ENCODE results near the gene TOP3B.

The TOP3B gene

GRCh38 chr22:21922370-21923162 lies 60.0 kb downstream of the TOP3B start:
- no peak overlapping the region for H3K4me3 ChIP-seq (ENCODE audit: low read length)
- H3K79me1 ChIP-seq (ENCODE audit: low read length), result no peaks in the 10 kb centered on the region
- no peak overlapping the region for H2BK5ac ChIP-seq (ENCODE audit: low read length)
- H4K8ac ChIP-seq (ENCODE audit: low read depth, low read length), result no peak overlapping the region
- no peak overlapping the region for H3K4me2 ChIP-seq (ENCODE audit: low read length)
- H3K79me2 ChIP-seq (ENCODE audit: control insufficient read depth, insufficient read depth, low read length), result no peaks in the 10 kb centered on the region
- no peak overlapping the region for H3K23ac ChIP-seq (ENCODE audit: low read length)
- H3K4me1 ChIP-seq (ENCODE audit: control insufficient read depth, low read depth, low read length), result peaks cover 9% of the 10 kb centered on the region
- H3K27me3 ChIP-seq (ENCODE audit: insufficient read depth, low read length, poor library complexity), result no peaks in the 10 kb centered on the region
- no peak overlapping the region for H3K9ac ChIP-seq (ENCODE audit: low read length)
- H3K18ac ChIP-seq (ENCODE audit: low read length), result no peak overlapping the region
- WGBS (ENCODE audit: extremely low coverage, insufficient coverage, low lambda C conversion rate), result no CpG with 5 or more reads among the region's 20 CpGs
- H2BK15ac ChIP-seq (replicated peaks; ENCODE audit: low read depth), result no peak overlapping the region
- no peak overlapping the region for H3K27ac ChIP-seq (ENCODE audit: low read depth, low read length)
- no peaks in the 10 kb centered on the region for H3K36me3 ChIP-seq (ENCODE audit: control insufficient read depth, insufficient read depth, low read length)
- H2BK120ac ChIP-seq (ENCODE audit: low read depth, low read length), result no peak overlapping the region
- no peak overlapping the region for H3K4ac ChIP-seq (ENCODE audit: low read depth, low read length)
- no peak for DNase-seq
- H4K5ac ChIP-seq (ENCODE audit: low read length), result no peak overlapping the region
- H3K56ac ChIP-seq (ENCODE audit: low read length), result no peak overlapping the region
- no peak overlapping the region for H2AK5ac ChIP-seq (ENCODE audit: low read length)

DNA sequence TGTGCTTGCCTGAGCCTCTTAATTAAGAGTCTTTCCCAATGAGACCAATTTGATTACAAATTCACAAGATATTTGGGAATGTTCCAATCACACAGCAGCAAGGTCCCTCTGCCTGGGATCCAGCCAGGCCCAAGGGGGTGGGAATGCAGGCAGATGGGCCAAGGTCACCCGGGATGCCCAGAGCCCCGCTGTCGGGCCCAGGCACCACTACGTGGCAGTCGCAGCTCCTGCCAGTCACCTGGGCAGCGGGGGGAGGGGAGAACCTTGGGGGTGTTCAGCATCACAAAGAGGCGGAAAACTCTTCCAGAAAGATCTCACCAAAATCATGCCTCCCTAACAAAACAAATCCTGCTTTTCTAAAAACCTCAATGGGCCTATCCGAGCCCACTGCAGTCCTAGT lies 60.9 kb downstream of the TOP3B start:
- Histone ChIP-seq H3K9ac (ENCODE audit: low read length) (no peak overlapping the region), H3K79me2 (ENCODE audit: control insufficient read depth, insufficient read depth, low read length) (no peaks in the 10 kb centered on the region), H3K4me3 (ENCODE audit: low read length) (no peak overlapping the region), H3K36me3 (ENCODE audit: control insufficient read depth, insufficient read depth, low read length) (no peaks in the 10 kb centered on the region), H3K27ac (ENCODE audit: low read depth, low read length) (no peak overlapping the region), H3K56ac (ENCODE audit: low read length) (no peak overlapping the region), H4K5ac (ENCODE audit: low read length) (no peak overlapping the region), H2BK5ac (ENCODE audit: low read length) (no peak overlapping the region), H3K4ac (ENCODE audit: low read depth, low read length) (no peak overlapping the region), H2AK5ac (ENCODE audit: low read length) (no peak overlapping the region), H4K8ac (ENCODE audit: low read depth, low read length) (no peak overlapping the region), H3K4me1 (ENCODE audit: control insufficient read depth, low read depth, low read length) (peaks cover 10% of the 10 kb centered on the region), H3K27me3 (ENCODE audit: insufficient read depth, low read length, poor library complexity) (no peaks in the 10 kb centered on the region), H3K4me2 (ENCODE audit: low read length) (no peak overlapping the region), H2BK15ac (replicated peaks; ENCODE audit: low read depth) (no peak overlapping the region), H2BK120ac (ENCODE audit: low read depth, low read length) (no peak overlapping the region), H3K23ac (ENCODE audit: low read length) (no peak overlapping the region), H3K79me1 (ENCODE audit: low read length) (no peaks in the 10 kb centered on the region), H3K18ac (ENCODE audit: low read length) (no peak overlapping the region)
- WGBS (ENCODE audit: extremely low coverage, insufficient coverage, low lambda C conversion rate), result no CpG with 5 or more reads among the region's 8 CpGs
- DNase-seq, result no peak

DNA sequence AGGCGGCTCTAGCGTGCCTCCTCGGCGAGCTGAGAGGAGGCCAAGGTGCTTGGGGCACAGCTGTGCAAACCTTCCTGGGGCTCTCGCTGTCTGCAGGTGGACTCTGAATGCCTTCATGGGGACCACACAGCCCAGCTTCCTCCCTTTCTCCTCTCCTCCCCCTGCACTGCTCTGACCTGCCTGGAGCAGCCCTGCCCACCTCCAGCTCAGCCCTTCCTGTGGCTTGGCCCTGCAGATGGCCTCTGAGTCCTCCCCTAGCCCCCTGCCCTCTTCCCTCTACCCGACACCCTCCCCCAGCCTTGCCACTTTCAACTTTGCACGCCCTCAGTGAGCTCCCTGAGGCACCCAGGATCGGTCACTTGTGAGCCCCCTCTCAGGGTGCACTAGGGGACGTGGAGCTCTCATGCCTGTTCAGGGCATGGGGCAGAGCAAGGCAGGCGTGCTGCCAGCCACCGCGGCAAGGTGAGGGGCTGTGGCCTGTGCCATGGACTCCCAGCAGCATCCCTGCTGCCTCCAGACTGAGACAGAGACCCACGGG lies 61.3 kb downstream of the TOP3B start:
- H3K9ac ChIP-seq (ENCODE audit: low read length), result no peak overlapping the region

GRCh38 chr22:21920341-21921183 lies 62.0 kb downstream of the TOP3B start:
- Histone ChIP-seq H3K4me2 (ENCODE audit: low read length) (no peak overlapping the region), H2BK5ac (ENCODE audit: low read length) (no peak overlapping the region), H3K36me3 (ENCODE audit: control insufficient read depth, insufficient read depth, low read length) (no peaks in the 10 kb centered on the region), H3K4me3 (ENCODE audit: low read length) (no peak overlapping the region), H3K27me3 (ENCODE audit: insufficient read depth, low read length, poor library complexity) (no peaks in the 10 kb centered on the region), H3K23ac (ENCODE audit: low read length) (no peak overlapping the region), H3K56ac (ENCODE audit: low read length) (peak overlapping the region; percentile 3), H3K79me1 (ENCODE audit: low read length) (no peaks in the 10 kb centered on the region), H4K5ac (ENCODE audit: low read length) (no peak overlapping the region), H3K18ac (ENCODE audit: low read length) (no peak overlapping the region), H4K8ac (ENCODE audit: low read depth, low read length) (no peak overlapping the region), H2BK120ac (ENCODE audit: low read depth, low read length) (no peak overlapping the region), H3K9ac (ENCODE audit: low read length) (no peak overlapping the region), H2AK5ac (ENCODE audit: low read length) (no peak overlapping the region), H3K4ac (ENCODE audit: low read depth, low read length) (no peak overlapping the region), H3K27ac (ENCODE audit: low read depth, low read length) (no peak overlapping the region), H3K4me1 (ENCODE audit: control insufficient read depth, low read depth, low read length) (peaks cover 7% of the 10 kb centered on the region), H3K79me2 (ENCODE audit: control insufficient read depth, insufficient read depth, low read length) (no peaks in the 10 kb centered on the region), H2BK15ac (replicated peaks; ENCODE audit: low read depth) (no peak overlapping the region)
- WGBS (ENCODE audit: extremely low coverage, insufficient coverage, low lambda C conversion rate), result no CpG with 5 or more reads among the region's 16 CpGs
- no peak for DNase-seq

More for the DNA sequence above, 61.3 kb downstream of the TOP3B start:
- Histone ChIP-seq H2BK120ac (ENCODE audit: low read depth, low read length) (no peak overlapping the region), H3K79me2 (ENCODE audit: control insufficient read depth, insufficient read depth, low read length) (no peaks in the 10 kb centered on the region), H3K4me2 (ENCODE audit: low read length) (no peak overlapping the region), H4K5ac (ENCODE audit: low read length) (no peak overlapping the region), H3K27me3 (ENCODE audit: insufficient read depth, low read length, poor library complexity) (no peaks in the 10 kb centered on the region), H3K18ac (ENCODE audit: low read length) (no peak overlapping the region), H3K23ac (ENCODE audit: low read length) (no peak overlapping the region), H3K4me1 (ENCODE audit: control insufficient read depth, low read depth, low read length) (peaks cover 10% of the 10 kb centered on the region), H3K4me3 (ENCODE audit: low read length) (no peak overlapping the region), H2BK15ac (replicated peaks; ENCODE audit: low read depth) (no peak overlapping the region), H3K4ac (ENCODE audit: low read depth, low read length) (no peak overlapping the region), H2AK5ac (ENCODE audit: low read length) (no peak overlapping the region), H3K79me1 (ENCODE audit: low read length) (no peaks in the 10 kb centered on the region), H3K56ac (ENCODE audit: low read length) (peak overlapping the region; percentile 25), H3K36me3 (ENCODE audit: control insufficient read depth, insufficient read depth, low read length) (no peaks in the 10 kb centered on the region), H3K27ac (ENCODE audit: low read depth, low read length) (no peak overlapping the region), H4K8ac (ENCODE audit: low read depth, low read length) (no peak overlapping the region), H2BK5ac (ENCODE audit: low read length) (no peak overlapping the region)
- no CpG with 5 or more reads among the region's 13 CpGs for WGBS (ENCODE audit: extremely low coverage, insufficient coverage, low lambda C conversion rate)
- no peak for DNase-seq

- WGBS (ENCODE audit: extremely low coverage, insufficient coverage, low lambda C conversion rate), result no CpG with 5 or more reads among the region's 20 CpGs
- no peak overlapping the region for H4K8ac ChIP-seq (ENCODE audit: low read depth, low read length)
- H3K18ac ChIP-seq (ENCODE audit: low read length), result no peak overlapping the region
- H3K27ac ChIP-seq (ENCODE audit: low read depth, low read length), result no peak overlapping the region
- H3K56ac ChIP-seq (ENCODE audit: low read length), result no peak overlapping the region
- no peak overlapping the region for H2AK5ac ChIP-seq (ENCODE audit: low read length)
- H3K9ac ChIP-seq (ENCODE audit: low read length), result no peak overlapping the region
- H3K79me2 ChIP-seq (ENCODE audit: control insufficient read depth, insufficient read depth, low read length), result no peaks in the 10 kb centered on the region
- H4K5ac ChIP-seq (ENCODE audit: low read length), result no peak overlapping the region
- no peak overlapping the region for H3K4ac ChIP-seq (ENCODE audit: low read depth, low read length)
- peaks cover 3% of the 10 kb centered on the region for H3K4me1 ChIP-seq (ENCODE audit: control insufficient read depth, low read depth, low read length)
- H3K36me3 ChIP-seq (ENCODE audit: control insufficient read depth, insufficient read depth, low read length), result no peaks in the 10 kb centered on the region
- H3K27me3 ChIP-seq (ENCODE audit: insufficient read depth, low read length, poor library complexity), result no peaks in the 10 kb centered on the region
- H3K4me3 ChIP-seq (ENCODE audit: low read length), result no peak overlapping the region
- H3K79me1 ChIP-seq (ENCODE audit: low read length), result no peaks in the 10 kb centered on the region
- no peak overlapping the region for H3K4me2 ChIP-seq (ENCODE audit: low read length)
- H2BK15ac ChIP-seq (replicated peaks; ENCODE audit: low read depth), result no peak overlapping the region
- DNase-seq, result no peak
- H3K23ac ChIP-seq (ENCODE audit: low read length), result no peak overlapping the region
- no peak overlapping the region for H2BK120ac ChIP-seq (ENCODE audit: low read depth, low read length)
- no peak overlapping the region for H2BK5ac ChIP-seq (ENCODE audit: low read length)
Observed at GRCh38 chr22:21919526-21920307, 62.9 kb downstream of the TOP3B start.

All from mesendoderm (in vitro differentiated cells).